ENCODE results near the gene HFE.

- no peak for TF ChIP-seq POLR2A (IDR thresholded peaks at IDR 0.05)
- TF ChIP-seq CTCF (IDR thresholded peaks at IDR 0.05), result no peak
Observed at GRCh38 chr6:26075063-26075717, 12.0 kb upstream of the HFE start.

All from right lobe of liver (tissue), 4 donors.